Effector memory CD4-positive, alpha-beta T cell (primary cell): ENCODE results near the gene DGKG.

Source experiments
- DNase-seq, 3 donors: peaks; one replicate each; pipeline ENCODE4 v3.0.0-alpha.2; 2020
- H3K27ac ChIP-seq: 2 replicates; pipeline ENCODE4 v1.7.0; 2013; ENCODE audit warnings: mild to moderate bottlenecking, low read length, moderate library complexity; ENCODE audit not compliant: insufficient read depth, poor library complexity, severe bottlenecking
- H3K27me3 ChIP-seq: replicated peaks from 2 replicates; pipeline ENCODE4 v1.7.0; 2013; ENCODE audit warnings: mild to moderate bottlenecking, low read length; ENCODE audit not compliant: insufficient read depth, control insufficient read depth, poor library complexity, severe bottlenecking
- H3K36me3 ChIP-seq: 2 replicates; pipeline ENCODE4 v1.7.0; 2013; ENCODE audit warnings: mild to moderate bottlenecking, low read length, moderate library complexity; ENCODE audit not compliant: control insufficient read depth, insufficient read depth
- H3K4me1 ChIP-seq: 2 replicates; pipeline ENCODE4 v1.7.0; 2013; ENCODE audit warnings: low read length, mild to moderate bottlenecking; ENCODE audit not compliant: control insufficient read depth, insufficient read depth, poor library complexity, severe bottlenecking
- H3K4me3 ChIP-seq: 2 replicates; pipeline ENCODE4 v1.7.0; 2013; ENCODE audit warnings: low read length, low read depth, mild to moderate bottlenecking; ENCODE audit not compliant: insufficient read depth, poor library complexity, severe bottlenecking
- H3K9me3 ChIP-seq: 2 replicates; pipeline ENCODE4 v1.7.0; 2013; ENCODE audit warnings: mild to moderate bottlenecking, low read length, moderate library complexity; ENCODE audit not compliant: control insufficient read depth

The DGKG gene

GRCh38 chr3:186307594-186308221, 54.3 kb downstream of the DGKG start:
- Histone ChIP-seq H3K36me3 (no peaks in the 10 kb centered on the region), H3K27ac (no peak overlapping the region), H3K4me3 (no peak overlapping the region), H3K27me3 (no peaks in the 10 kb centered on the region), H3K4me1 (no peaks in the 10 kb centered on the region), H3K9me3 (no peaks in the 10 kb centered on the region)
- DNase-seq = no peak

GRCh38 chr3:186305286-186305685, 56.7 kb downstream of the DGKG start:
- DNase-seq = no peak
- H3K27me3 ChIP-seq = peaks cover 4% of the 10 kb centered on the region
- H3K27ac ChIP-seq = no peak overlapping the region
- H3K9me3 ChIP-seq = no peaks in the 10 kb centered on the region
- no peaks in the 10 kb centered on the region for H3K36me3 ChIP-seq
- H3K4me3 ChIP-seq = no peak overlapping the region
- no peaks in the 10 kb centered on the region for H3K4me1 ChIP-seq

- H3K27me3 ChIP-seq = peaks cover 4% of the 10 kb centered on the region
- H3K9me3 ChIP-seq = no peaks in the 10 kb centered on the region
- no peak for DNase-seq
- H3K36me3 ChIP-seq = no peaks in the 10 kb centered on the region
- H3K4me3 ChIP-seq = no peak overlapping the region
- H3K27ac ChIP-seq = no peak overlapping the region
- H3K4me1 ChIP-seq = no peaks in the 10 kb centered on the region
These were observed 58.1 kb downstream of the DGKG start for GRCh38 chr3:186303965-186304364.

GRCh38 chr3:186299327-186299726, 62.7 kb downstream of the DGKG start:
- no peak for DNase-seq
- Histone ChIP-seq H3K27me3 (peaks cover 4% of the 10 kb centered on the region), H3K4me3 (no peak overlapping the region), H3K27ac (no peak overlapping the region), H3K4me1 (no peaks in the 10 kb centered on the region), H3K9me3 (no peaks in the 10 kb centered on the region), H3K36me3 (no peaks in the 10 kb centered on the region)

- Histone ChIP-seq H3K27me3 (peaks cover 4% of the 10 kb centered on the region), H3K4me1 (no peaks in the 10 kb centered on the region), H3K4me3 (no peak overlapping the region), H3K36me3 (no peaks in the 10 kb centered on the region), H3K9me3 (no peaks in the 10 kb centered on the region), H3K27ac (no peak overlapping the region)
- no peak for DNase-seq
These were observed 63.2 kb downstream of the DGKG start for GRCh38 chr3:186298876-186299275.

- Histone ChIP-seq H3K36me3 (no peaks in the 10 kb centered on the region), H3K27ac (no peak overlapping the region), H3K27me3 (no peaks in the 10 kb centered on the region), H3K4me1 (no peaks in the 10 kb centered on the region), H3K9me3 (no peaks in the 10 kb centered on the region), H3K4me3 (no peak overlapping the region)
- no peak for DNase-seq
These were observed 71.2 kb downstream of the DGKG start for GRCh38 chr3:186290796-186291195.

GRCh38 chr3:186287711-186288110, 74.3 kb downstream of the DGKG start:
- no peak for DNase-seq
- Histone ChIP-seq H3K27me3 (no peaks in the 10 kb centered on the region), H3K9me3 (no peaks in the 10 kb centered on the region), H3K36me3 (no peaks in the 10 kb centered on the region), H3K4me3 (no peak overlapping the region), H3K4me1 (no peaks in the 10 kb centered on the region), H3K27ac (no peak overlapping the region)

GRCh38 chr3:186286114-186286513, 75.9 kb downstream of the DGKG start:
- no peak overlapping the region for H3K4me3 ChIP-seq
- no peak for DNase-seq
- no peaks in the 10 kb centered on the region for H3K9me3 ChIP-seq
- no peak overlapping the region for H3K27ac ChIP-seq
- no peaks in the 10 kb centered on the region for H3K4me1 ChIP-seq
- H3K36me3 ChIP-seq = no peaks in the 10 kb centered on the region
- H3K27me3 ChIP-seq = no peaks in the 10 kb centered on the region

- Histone ChIP-seq H3K27ac (no peak overlapping the region), H3K36me3 (no peaks in the 10 kb centered on the region), H3K9me3 (no peaks in the 10 kb centered on the region)
These were observed 77.4 kb downstream of the DGKG start for GRCh38 chr3:186284661-186285060.

GRCh38 chr3:186284349-186284652, 77.7 kb downstream of the DGKG start:
- no peak for DNase-seq
- Histone ChIP-seq H3K4me3 (no peak overlapping the region), H3K36me3 (no peaks in the 10 kb centered on the region), H3K27ac (no peak overlapping the region), H3K9me3 (no peaks in the 10 kb centered on the region), H3K27me3 (no peaks in the 10 kb centered on the region), H3K4me1 (no peaks in the 10 kb centered on the region)

More at GRCh38 chr3:186284661-186285060, 77.4 kb downstream of the DGKG start:
- DNase-seq = no peak
- H3K4me1 ChIP-seq = no peaks in the 10 kb centered on the region
- H3K4me3 ChIP-seq = no peak overlapping the region
- no peaks in the 10 kb centered on the region for H3K27me3 ChIP-seq
